HG03159 (cell line): ENCODE data around the gene FCER2.

Experiments used
- ATAC-seq: cut with Tn5 transposase; IDR thresholded peaks from one replicate; pipeline ENCODE4 v1.9.1; 2021; ENCODE audit warnings: mild to moderate bottlenecking, moderate library complexity; ENCODE audit not compliant: unreplicated experiment

FCER2 gene

DNA sequence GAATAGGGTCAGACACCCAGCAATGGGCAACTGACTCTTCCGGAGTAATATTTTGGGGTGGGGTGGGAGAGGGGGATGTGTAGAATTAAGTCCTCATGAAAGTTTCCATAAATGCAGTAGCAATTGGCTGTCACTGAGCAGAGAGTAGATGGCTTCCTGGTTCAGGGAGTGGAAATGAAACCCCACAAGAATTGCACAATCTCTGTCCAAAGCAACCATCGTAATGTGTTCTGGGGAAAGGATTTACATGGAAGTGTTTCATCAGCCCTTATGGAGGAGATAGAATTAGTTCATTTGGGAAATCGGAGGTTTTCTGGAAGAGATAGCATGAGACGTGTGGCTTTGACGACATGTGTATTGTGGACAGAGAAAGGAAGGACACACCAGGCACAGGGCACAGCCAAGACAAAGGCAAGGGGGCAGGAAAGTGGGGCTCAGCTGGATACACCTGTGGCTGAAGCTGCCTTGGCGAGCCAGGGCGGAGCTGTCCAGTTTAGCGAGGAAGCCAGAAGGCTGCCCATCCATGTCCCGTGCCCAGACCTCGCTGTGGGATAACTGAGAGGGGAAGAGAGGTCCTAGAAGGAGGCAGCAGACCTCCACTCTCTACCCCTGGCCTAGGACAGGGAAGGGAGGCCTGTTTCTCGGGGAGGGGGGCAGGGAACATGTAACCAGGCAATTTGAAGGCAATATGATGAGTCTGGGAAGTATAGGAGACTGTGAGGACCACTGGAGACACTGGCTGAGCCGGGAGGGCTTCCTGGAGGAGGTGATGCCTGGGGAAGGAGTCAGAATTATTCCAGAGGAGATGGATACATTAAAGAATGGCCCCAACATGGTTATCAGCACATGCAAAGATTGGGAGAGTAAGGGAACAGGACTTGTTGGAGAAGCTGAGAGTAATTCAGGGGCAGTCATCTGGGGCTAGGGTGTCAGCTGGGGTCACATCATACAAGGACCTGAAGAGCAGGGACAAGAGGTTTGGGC lies 32.6 kb upstream of the FCER2 start:
- no peak for ATAC-seq

DNA sequence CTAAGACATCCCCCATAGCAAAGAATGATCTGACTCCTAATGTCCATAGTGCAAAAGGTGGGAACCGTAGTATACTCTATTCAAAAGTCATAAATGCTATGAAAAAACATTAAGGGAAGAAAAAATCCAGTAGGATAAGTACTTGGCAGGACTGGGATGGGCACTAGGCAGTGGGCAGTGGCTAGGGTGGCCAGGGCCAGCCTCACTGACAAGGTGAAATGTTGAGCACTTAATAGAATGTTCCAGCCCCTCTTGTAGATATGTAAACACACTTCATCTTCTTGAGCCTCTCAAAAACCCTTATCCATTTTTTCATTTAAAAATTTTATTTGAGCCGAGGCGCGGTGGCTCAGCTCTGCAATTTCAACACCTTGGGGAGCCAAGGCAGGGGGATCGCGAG lies 31.4 kb upstream of the FCER2 start:
- no peak for ATAC-seq

DNA sequence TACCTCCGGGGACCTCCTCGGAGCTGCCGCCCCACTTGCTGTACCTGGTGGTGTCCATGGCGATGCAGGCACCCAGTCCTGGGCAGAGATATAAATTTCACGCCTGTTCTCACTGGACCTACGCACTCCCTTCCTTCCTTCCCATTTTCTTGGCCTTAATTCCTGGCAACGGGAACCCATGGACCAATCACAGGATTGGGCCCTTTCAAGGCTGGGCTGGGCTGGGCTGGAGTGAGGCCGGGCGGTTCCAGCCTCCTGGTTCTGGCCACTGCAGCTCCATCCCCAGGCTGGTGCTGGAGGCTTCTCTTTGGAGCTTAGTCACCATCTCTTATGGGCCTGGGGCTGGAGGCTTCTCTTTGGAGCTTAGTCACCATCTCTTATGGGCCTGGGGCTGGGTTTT lies 30.1 kb upstream of the FCER2 start, which contains the start of gene CLEC4G:
Gene CLEC4G (minus strand): TSS at position 66 of the 400 bp plus-strand sequence. CDS start 8 bp downstream, at position 58.
- no peak for ATAC-seq

DNA sequence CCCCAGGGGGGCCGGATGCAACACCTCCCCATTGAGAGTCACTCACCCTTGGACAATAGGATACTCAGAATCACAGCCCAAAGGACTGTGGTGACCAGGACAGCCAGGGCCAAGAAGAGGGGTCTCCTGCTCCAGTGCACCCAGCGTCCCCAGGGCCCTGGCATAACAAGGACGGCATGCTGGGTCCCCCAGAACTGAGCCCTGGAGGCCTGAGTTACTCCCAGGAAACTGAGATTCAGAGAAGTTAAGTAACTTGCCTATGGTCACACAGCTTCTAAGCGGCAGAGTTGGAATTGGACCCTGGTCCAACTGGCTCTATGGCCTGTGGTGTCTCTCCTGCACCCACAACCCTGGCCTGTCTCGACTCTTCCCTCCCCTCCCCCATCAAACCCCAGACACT lies 29.7 kb upstream of the FCER2 start:
- ATAC-seq = no peak

DNA sequence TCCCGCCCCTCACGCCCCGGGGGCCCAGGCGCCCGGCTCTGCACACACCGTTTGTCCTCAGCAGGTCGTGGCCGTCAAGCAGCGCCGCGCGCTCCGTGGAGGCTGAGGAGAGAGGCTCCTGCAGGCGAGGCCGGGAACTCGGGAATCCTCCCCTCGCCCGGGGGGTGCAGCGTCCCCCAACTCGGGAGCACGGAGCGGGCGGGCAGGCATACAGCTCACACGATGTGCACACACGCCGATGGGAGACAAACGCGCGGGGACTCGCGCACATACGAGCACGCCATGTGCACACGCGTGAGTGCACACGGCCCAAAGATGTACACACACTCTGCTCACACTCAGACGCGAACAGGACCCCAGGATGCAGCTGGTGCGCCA lies 29.3 kb upstream of the FCER2 start:
- ATAC-seq = no peak

DNA sequence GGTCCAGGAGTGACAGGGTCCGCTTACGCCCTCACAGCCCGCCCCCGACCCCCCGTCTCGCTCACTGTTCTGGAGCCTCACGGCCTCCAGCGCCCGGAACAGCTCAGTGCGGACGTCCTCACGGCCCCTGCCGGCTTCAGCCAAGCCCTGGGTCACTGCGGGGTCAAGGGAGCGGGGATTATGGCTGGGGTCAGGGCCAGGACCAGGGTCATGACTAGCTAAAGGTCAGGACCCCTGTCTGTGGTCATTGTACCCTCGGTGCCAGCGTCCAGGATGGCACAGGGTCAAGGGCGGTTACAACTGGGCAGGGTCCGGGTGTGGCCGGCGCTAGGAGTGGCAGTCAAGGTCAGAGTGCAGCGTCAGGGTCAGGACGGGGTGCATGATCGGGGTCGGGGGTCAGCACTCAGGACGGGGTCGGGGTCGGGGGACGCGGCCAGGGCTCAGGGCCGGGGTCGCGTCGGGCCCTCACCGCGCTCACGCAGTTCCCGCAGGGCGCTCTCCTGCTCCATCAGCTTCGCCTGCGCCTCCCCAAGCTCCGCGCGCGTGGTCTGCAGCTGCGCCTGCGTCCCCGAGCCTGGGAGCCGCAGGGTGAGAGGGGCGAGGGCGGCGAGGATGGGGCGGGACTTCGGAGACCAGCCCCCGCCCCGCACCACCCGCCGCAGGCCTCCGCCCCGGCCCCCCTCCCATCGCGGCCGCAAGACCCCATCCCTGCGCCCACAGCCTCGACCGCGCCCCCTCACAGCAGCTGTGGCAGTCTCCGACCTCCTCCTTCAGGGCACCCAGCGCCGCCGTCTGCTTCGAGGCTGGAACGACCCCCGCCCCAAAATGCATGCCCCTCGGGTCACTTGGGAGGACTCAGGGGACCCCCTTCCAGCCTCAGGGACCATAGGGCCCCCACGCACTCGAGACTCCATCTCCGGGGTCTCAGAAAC lies 28.6 kb upstream of the FCER2 start:
- ATAC-seq = no peak

DNA sequence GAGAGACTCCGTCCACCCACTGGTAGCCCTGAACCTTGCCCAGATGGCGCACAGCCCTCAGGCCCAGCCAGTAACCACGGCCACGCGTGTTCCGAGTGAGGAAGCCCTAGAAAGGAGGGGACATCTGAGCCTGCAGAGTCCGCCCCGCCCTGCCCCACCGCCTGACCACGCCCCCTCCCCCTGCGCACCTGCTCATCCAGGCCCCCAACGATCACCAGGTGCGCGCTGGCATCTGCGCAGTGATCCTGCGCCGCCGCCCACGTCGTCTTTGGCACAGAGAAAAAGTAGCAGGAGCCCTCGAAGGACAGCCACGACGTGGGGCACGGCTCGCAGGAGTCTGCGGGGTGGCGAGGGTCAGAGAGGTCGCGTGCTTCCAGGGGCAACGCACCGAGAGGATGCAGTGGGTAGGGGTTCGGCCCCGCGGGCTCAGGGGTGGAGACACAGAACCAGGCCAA lies 27.9 kb upstream of the FCER2 start:
- no peak for ATAC-seq

DNA sequence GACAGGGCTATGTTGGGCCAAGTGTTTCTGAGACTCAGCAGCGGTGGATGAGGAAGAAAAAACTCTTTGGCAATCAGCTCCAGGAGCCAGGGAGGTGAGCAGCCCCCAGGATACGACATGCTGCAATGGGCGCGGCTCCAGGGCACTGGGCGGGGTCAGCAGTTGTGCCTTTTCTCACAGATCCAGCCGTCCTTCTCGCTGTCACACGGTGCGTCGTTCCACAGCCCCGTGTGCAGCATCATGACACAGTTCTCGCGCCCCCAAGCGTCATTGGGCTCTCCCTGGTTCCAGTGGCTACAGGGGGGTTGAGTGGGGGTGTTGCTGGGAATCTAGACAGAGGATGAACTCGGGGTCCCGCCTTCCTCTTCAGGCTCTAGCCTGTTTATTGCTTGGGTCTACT lies 27.3 kb upstream of the FCER2 start:
- no peak for ATAC-seq

DNA sequence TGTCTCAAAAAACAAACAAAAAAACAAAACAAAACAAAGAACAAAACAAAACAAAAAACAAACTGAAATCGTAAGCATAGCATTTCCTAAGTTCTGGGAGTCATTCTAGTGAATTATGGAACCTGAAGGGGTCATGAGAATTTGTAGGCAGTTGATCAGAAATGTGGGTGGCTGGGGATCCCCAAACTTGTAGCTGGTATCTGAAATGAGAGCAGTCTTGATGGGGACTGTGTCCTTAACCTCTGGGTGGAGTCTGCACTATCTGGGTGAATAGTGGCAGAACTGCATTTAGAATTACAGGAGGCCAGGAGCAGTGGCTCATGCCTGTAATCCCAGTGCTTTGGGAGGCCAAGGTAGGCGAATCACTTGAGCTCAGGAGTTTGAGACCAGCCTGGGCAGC lies 23.9 kb upstream of the FCER2 start:
- no peak for ATAC-seq

DNA sequence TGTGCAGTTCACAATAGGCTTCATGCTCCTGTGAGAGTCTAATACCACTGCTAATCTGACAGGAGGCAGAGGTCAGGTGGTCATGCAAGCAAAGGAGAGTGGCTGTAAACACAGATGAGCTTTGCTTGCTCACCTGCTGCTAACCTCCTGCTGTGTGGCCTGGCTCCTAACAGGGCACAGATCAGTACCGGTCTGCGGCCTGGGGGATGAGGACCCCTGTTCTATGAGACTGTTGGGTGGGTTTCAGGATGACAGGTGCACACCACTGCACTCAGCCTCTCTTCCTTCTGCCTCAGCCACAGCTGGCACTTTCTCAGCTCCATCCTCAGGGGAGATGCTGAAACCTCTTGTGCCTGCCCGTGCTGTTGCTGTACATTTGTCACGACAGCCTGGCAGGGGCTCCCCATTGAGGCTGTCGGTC lies 20.3 kb upstream of the FCER2 start:
- ATAC-seq = no peak

DNA sequence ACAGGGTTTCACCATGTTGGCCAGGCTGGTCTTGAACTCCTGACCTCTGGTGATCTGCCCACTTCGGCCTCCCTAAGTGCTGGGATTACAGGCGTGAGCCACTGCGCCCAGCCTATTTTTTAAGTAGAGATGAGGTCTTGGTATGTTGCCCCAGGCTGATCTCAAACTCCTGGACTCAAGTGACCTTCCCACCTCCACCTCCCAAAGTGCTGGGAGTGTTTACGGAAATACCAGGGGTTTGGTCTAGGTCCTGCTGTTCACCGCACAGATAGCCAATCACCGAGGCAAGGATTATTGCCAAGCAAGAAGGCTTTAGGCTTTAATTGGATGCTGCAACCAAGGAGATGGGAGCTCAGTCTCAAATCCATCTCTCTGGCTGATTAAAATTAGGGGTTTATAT lies 18.4 kb upstream of the FCER2 start:
- no peak for ATAC-seq

DNA sequence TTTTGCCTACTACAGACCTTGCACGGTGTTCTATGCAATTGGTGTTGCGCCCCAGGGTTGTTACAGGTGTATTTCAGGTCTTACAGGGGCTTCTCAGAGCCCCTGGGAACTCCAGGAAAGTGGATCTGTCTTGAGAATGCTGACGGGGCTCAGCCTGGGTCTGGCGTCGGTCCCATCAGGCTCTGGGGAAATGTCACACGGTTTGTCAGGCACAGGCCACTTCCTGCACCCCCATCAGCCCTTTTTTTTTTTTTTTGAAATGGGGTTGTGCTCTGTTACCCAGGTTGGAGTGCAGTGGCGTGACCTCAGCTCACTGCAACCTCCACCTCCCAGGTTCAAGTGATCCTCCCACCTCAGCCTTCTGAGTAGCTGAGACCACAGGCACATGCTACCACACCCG lies 16.7 kb upstream of the FCER2 start:
- ATAC-seq = no peak

DNA sequence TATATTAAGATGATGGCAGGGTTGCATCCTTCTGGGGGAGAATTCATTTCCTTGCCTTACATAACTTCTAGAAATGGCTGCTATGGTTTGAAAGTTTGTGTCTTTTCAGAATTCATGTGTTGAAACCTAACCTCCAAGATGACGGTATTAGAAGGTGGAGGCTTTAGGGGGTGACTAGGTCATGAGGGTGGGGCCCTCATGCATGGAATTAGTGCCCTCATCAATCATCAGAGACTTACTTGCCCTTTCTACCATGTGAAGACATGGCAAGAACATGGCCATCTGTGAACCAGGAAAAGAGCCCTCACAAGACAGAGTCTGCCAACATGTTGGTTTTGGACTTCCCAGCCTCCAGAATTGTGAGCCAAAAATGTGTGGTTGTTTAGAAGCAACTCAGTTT lies 14.8 kb upstream of the FCER2 start:
- ATAC-seq = no peak

DNA sequence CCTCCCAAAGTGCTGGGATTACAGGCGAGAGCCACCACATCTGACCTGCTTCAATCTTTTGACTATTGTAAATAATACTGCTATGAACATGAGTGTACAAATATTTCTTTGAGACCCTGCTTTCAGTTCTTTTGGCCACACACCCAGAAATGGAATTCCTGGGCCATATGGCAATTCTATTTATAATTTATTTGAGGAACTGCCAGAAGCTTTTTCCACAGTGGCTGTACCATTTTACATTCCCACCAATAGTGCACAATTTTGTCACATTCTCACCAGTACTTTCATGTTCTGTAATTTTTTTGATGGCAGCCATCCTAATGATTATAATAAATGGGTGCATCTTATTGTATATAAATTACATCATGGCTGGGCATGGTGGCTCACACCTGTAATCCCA lies 13.7 kb upstream of the FCER2 start:
- ATAC-seq = no peak

DNA sequence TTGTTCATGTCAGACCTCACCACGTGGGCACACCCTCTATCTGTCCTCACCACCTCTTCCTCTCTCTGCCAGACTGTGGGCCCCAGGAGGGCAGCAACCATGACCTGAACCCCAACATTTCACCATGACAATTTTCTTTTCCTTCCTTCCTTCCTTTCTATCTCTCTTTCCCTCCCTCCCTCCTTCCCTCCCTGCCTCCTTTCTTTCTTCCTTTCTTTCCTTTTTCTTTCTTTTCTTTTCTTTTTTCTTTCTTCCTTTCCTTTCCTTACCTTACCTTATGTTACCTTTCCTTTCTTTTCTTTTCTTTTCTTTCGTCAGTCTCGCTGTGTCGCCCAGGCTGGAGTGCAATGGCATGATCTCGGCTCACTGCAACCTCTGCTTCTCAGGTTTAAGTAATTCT lies 8.7 kb upstream of the FCER2 start:
- no peak for ATAC-seq

DNA sequence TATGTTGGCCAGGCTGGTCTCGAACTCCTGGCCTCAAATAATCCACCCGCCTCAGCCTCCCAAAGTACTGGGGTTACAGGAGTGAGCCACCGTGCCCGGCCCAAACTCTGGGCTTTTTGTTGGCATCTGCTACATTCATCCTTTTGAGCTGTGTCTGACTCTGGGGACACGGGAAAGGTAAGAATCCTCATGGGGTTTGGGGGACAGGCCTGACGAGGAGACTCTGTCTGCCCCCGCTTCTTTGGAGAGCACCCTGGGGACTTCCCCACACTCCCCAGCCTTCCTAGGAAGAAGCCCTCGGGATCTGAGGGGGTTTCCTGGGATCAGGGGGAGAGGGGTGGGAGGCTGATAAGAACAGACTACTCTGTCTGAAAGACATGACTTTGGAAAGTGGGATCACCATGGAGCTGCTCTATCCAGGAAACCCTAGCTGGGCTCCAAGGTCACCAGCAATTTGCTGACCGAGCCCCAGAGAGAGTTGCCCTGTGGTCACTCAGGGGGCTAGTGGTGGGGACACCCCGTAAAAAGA lies 8.1 kb upstream of the FCER2 start:
- no peak for ATAC-seq

DNA sequence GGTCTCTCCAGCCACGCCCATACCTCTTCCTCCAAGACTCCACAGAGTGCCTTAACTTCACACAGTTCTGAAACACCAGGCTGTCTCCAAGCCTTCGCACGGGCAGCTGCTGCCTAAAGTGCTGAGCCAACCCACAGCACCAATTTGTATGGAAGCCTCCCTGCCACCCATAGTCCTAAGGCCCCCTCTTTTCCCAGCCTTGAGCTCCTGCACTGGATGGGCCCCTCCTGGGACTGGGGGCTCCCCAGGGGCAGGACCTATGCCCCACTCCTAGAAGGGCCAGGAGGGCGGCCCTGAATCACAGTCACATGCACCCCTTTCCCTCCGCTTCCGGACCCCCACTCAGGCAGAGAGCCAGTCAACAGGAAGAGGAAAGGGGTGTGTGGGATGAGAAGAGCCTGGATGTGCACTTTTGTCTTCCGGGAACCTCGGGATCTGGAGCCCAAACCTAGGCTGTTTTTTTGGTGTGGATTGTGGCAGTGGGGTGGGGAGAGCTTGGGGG lies 5.1 kb upstream of the FCER2 start:
- ATAC-seq = no peak

DNA sequence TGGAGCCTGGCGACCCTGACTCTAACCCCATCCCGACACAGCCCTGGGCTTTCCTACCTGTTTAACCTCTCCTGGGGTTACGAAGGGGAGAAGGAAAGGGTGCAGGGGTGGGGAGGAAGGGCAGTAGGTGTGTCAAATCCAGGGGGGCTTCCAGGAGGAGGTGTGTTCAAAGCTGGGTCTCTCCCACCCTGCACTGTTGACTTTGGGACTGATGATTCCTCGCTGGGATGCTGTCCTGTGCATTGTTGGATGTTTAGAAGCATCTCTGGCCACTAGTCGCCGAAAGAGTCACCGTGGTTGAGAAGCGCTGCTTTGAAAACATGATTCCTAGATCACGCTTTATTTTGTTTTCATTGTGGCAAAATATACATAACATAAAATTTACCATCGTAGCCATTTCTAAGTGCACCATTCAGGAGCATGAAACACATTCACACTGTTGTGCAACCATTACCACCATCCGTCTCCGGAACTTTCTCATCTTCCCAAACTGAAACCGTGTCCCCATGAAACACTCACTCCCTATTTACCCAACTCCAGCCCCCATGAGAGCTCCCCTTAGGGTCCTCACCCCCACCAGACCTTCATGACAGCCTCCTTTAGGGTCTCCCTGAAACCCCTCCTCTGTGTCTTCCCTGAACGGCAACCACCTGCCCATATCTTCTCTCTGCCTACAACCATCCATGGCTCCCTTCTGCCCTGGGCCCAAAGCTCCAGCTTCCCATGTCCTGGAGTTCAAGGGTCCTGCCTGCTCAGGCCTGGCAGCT lies 4.4 kb upstream of the FCER2 start:
- no peak for ATAC-seq

DNA sequence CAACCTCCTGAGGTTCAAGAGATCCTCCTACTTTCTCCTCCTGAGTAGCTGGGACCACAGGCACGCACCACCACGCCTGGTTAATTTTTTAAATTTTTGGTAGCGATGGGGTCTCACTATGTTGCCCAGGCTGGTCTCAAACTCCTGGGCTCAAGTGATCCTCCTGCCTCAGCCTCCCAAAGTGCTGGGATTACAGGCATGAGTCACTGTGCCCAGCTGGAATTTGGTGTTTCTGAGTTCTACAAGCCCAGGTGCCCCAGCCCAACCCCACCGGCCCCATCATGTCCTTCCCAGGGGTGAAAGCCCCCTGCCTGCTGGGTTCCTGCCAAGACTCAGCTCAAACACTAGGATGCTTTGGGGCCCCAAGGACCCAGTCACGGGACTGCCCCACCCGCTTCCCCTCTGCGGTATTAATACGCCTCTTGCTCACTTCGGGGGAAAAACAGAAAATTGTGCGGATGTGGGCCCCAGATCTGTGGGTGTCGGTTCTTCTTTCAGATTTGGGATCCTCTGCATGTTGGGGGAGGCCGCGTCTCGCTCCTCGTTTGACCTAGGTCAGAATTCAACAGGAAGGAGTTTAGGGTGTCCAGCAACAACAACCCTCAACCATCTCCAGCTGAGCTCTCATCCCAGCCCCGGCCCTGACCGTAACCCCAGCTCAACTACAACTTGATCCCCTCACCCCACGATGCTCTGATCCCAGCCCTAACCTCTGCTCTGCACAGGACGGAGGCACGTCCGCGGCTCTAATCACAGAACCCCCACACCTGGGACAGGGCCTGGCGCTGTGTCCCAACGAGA lies 3.7 kb upstream of the FCER2 start:
- peak; percentile 49 for ATAC-seq
